Neural crest cell (in vitro differentiated cells): ENCODE measurements around the gene MGP. TPM values are rescaled to one million over a fixed set of nuclear protein-coding genes. Genes with fewer than 3 reads are reported as not detected.

Source experiments
- DNase-seq: peaks from one replicate; pipeline ENCODE4 v3.0.0; 2021; ENCODE audit warnings: low read depth, mixed read lengths, low spot score
- H3K27ac Mint-ChIP-seq: one replicate; pipeline ENCODE4 v1.8.0; 2021; ENCODE audit warnings: mild to moderate bottlenecking, mixed read lengths; ENCODE audit not compliant: unreplicated experiment
- H3K27me3 Mint-ChIP-seq: 2 replicates; pipeline ENCODE4 v1.8.0; 2021; ENCODE audit warnings: low read depth, mild to moderate bottlenecking, mixed read lengths
- H3K36me3 Mint-ChIP-seq: 2 replicates; pipeline ENCODE4 v1.8.0; 2021; ENCODE audit warnings: low read depth, mild to moderate bottlenecking, mixed read lengths
- H3K4me1 Mint-ChIP-seq: 2 replicates; pipeline ENCODE4 v1.8.0; 2021; ENCODE audit warnings: mixed read lengths
- H3K4me3 Mint-ChIP-seq: one replicate; pipeline ENCODE4 v1.8.0; 2021; ENCODE audit warnings: mild to moderate bottlenecking, mixed read lengths
- H3K9me3 Mint-ChIP-seq: 2 replicates; pipeline ENCODE4 v1.8.0; 2021; ENCODE audit warnings: mixed read lengths
- CTCF ChIP-seq: fragments of 200-600 bp; sonication (generic); conservative IDR thresholded peaks from 2 replicates; pipeline ENCODE4 v1.5.0; 2021; ENCODE audit warnings: antibody characterized with exemption, mild to moderate bottlenecking
- total RNA-seq: library from RNA; stranded (reverse); gene quantifications from 2 replicates; pipeline ENCODE4 v1.2.1, GENCODE V29; 2021

Gene MGP
- total RNA-seq, 1 donor from 2014 or later, result not detected

- Mint-ChIP-seq H3K4me1 (peaks cover 44% of the 10 kb centered on the region), H3K36me3 (peaks cover 2% of the 10 kb centered on the region), H3K4me3 (no peak overlapping the region), H3K27ac (no peak overlapping the region), H3K27me3 (no peaks in the 10 kb centered on the region), H3K9me3 (peaks cover under 1% of the 10 kb centered on the region)
- DNase-seq, result peak; percentile 21
- TF ChIP-seq CTCF, result no peak
Measured at GRCh38 chr12:14850929-14851663, 34.6 kb downstream of the MGP start.

- Mint-ChIP-seq H3K27me3 (no peaks in the 10 kb centered on the region), H3K4me1 (peaks cover 44% of the 10 kb centered on the region), H3K4me3 (no peak overlapping the region), H3K27ac (peak overlapping the region; percentile 70), H3K36me3 (no peaks in the 10 kb centered on the region), H3K9me3 (no peaks in the 10 kb centered on the region)
- TF ChIP-seq CTCF, result no peak
- DNase-seq, result no peak
Measured at GRCh38 chr12:14849661-14850060, 36.0 kb downstream of the MGP start.

GRCh38 chr12:14846876-14847580, 38.6 kb downstream of the MGP start:
- H3K27ac Mint-ChIP-seq, result no peak overlapping the region
- H3K4me1 Mint-ChIP-seq, result peaks cover 35% of the 10 kb centered on the region
- no peak for TF ChIP-seq CTCF
- no peaks in the 10 kb centered on the region for H3K9me3 Mint-ChIP-seq
- no peaks in the 10 kb centered on the region for H3K36me3 Mint-ChIP-seq
- no peak overlapping the region for H3K4me3 Mint-ChIP-seq
- no peak for DNase-seq
- no peaks in the 10 kb centered on the region for H3K27me3 Mint-ChIP-seq

- Mint-ChIP-seq H3K4me1 (peaks cover 29% of the 10 kb centered on the region), H3K36me3 (no peaks in the 10 kb centered on the region), H3K9me3 (no peaks in the 10 kb centered on the region), H3K27ac (no peak overlapping the region), H3K27me3 (no peaks in the 10 kb centered on the region), H3K4me3 (no peak overlapping the region)
- TF ChIP-seq CTCF, result no peak
- no peak for DNase-seq
Measured at GRCh38 chr12:14846042-14846587, 39.5 kb downstream of the MGP start.

- peak; percentile 36 for DNase-seq
- Mint-ChIP-seq H3K36me3 (no peaks in the 10 kb centered on the region), H3K4me3 (no peak overlapping the region), H3K27me3 (no peaks in the 10 kb centered on the region), H3K4me1 (peaks cover 21% of the 10 kb centered on the region), H3K27ac (no peak overlapping the region), H3K9me3 (no peaks in the 10 kb centered on the region)
- peak; percentile 92 for TF ChIP-seq CTCF
Measured at GRCh38 chr12:14845350-14845750, 40.3 kb downstream of the MGP start.
